HG03460 (cell line): ENCODE measurements around the gene CCNB3.

ENCODE experiments used
- ATAC-seq: cut with Tn5 transposase; IDR thresholded peaks from one replicate; pipeline ENCODE4 v1.9.1; 2021; ENCODE audit not compliant: unreplicated experiment

Gene CCNB3

GRCh38 chrX:50372966-50373365, 168.4 kb downstream of the CCNB3 start:
- ATAC-seq, result no peak

- no peak for ATAC-seq
Observed at GRCh38 chrX:50375481-50376267, 171.1 kb downstream of the CCNB3 start.

- no peak for ATAC-seq
Observed at GRCh38 chrX:50381729-50382415, 177.3 kb downstream of the CCNB3 start.

GRCh38 chrX:50386520-50386919, 182.0 kb downstream of the CCNB3 start:
- no peak for ATAC-seq

GRCh38 chrX:50393902-50394301, 189.3 kb downstream of the CCNB3 start:
- ATAC-seq, result no peak
